Neural cell (in vitro differentiated cells): ENCODE results near the gene CCDC63. TPM values are rescaled to one million over a fixed set of nuclear protein-coding genes. Genes with fewer than 3 reads are reported as not detected.
A peak's percentile ranks its signal among the peaks of the same experiment; 100 is the strongest.

Experiments
- H2AFZ ChIP-seq: fragments of 200-600, 300-800 bp; sonication (generic), shearing (Covaris generic); 2 replicates; pipeline ENCODE4 v1.6.0; 2014; ENCODE audit warnings: low read depth, mild to moderate bottlenecking, antibody characterized with exemption, low read length, moderate library complexity
- H3F3A ChIP-seq: fragments of 200-600 bp; shearing (Covaris generic); 2 replicates; pipeline ENCODE4 v1.6.1; 2016; ENCODE audit warnings: mild to moderate bottlenecking, moderate library complexity, mixed read lengths, antibody characterized with exemption, low read length; ENCODE audit not compliant: insufficient read depth, poor library complexity, severe bottlenecking
- H3K27ac ChIP-seq: fragments of 200-600, 300-800 bp; sonication (generic), shearing (Covaris generic); 2 replicates; pipeline ENCODE4 v1.5.1; 2014; ENCODE audit warnings: mild to moderate bottlenecking, low read length, moderate library complexity
- H3K27me3 ChIP-seq: fragments of 300-800, 200-600 bp; sonication (generic), shearing (Covaris generic); 2 replicates; pipeline ENCODE4 v1.6.0; 2014; ENCODE audit warnings: mild to moderate bottlenecking, low read depth, low read length, moderate library complexity; ENCODE audit not compliant: insufficient read depth
- H3K36me3 ChIP-seq: fragments of 300-800, 200-600 bp; sonication (generic), shearing (Covaris generic); 2 replicates; pipeline ENCODE4 v1.5.1; 2014; ENCODE audit warnings: mild to moderate bottlenecking, antibody characterized with exemption, low read length, moderate library complexity; ENCODE audit not compliant: insufficient read depth
- H3K4me2 ChIP-seq: fragments of 300-800, 200-600 bp; sonication (generic), shearing (Covaris generic); 2 replicates; pipeline ENCODE4 v1.6.0; 2014; ENCODE audit warnings: mild to moderate bottlenecking, low read length
- H3K4me3 ChIP-seq: fragments of 300-800, 200-600 bp; sonication (generic), shearing (Covaris generic); 2 replicates; pipeline ENCODE4 v1.5.1; 2014; ENCODE audit warnings: mild to moderate bottlenecking, low read length, moderate library complexity
- H3K79me2 ChIP-seq: fragments of 200-600 bp; shearing (Covaris generic); replicated peaks from 2 replicates; pipeline ENCODE4 v1.6.0; 2014; ENCODE audit warnings: mild to moderate bottlenecking, low read length, moderate library complexity; ENCODE audit not compliant: insufficient read depth
- H3K9ac ChIP-seq: fragments of 300-800, 200-600 bp; sonication (generic), shearing (Covaris generic); 2 replicates; pipeline ENCODE4 v1.6.1; 2016; ENCODE audit warnings: mild to moderate bottlenecking, low read length, mixed read lengths
- H3K9me2 ChIP-seq: fragments of 200-600 bp; shearing (Covaris generic); 2 replicates; pipeline ENCODE4 v1.6.1; 2016; ENCODE audit warnings: mild to moderate bottlenecking, low read length, mixed read lengths; ENCODE audit not compliant: insufficient read depth
- H3K9me3 ChIP-seq: fragments of 200-600, 300-800 bp; sonication (generic), shearing (Covaris generic); 2 replicates; pipeline ENCODE4 v1.6.1; 2016; ENCODE audit warnings: mild to moderate bottlenecking, mixed run types, low read length, moderate library complexity, mixed read lengths
- H4K20me1 ChIP-seq: fragments of 200-600 bp; shearing (Covaris generic); 2 replicates; pipeline ENCODE4 v1.6.1; 2016; ENCODE audit warnings: mild to moderate bottlenecking, mixed run types; ENCODE audit not compliant: insufficient read depth
- EP300 ChIP-seq: fragments of 450-650 bp; conservative IDR thresholded peaks from 2 replicates; pipeline ENCODE4 v1.6.1; 2014; ENCODE audit warnings: antibody characterized with exemption, mild to moderate bottlenecking, moderate library complexity; ENCODE audit not compliant: poor library complexity, severe bottlenecking
- EZH2 ChIP-seq: fragments of 200-600, 300-800 bp; shearing (Covaris generic), sonication (generic); IDR thresholded peaks from 2 replicates; pipeline ENCODE4 v1.6.1; 2014; ENCODE audit warnings: antibody characterized with exemption, low read length, borderline replicate concordance, mild to moderate bottlenecking; ENCODE audit not compliant: insufficient read depth, poor library complexity, severe bottlenecking
- MXI1 ChIP-seq: fragments of 450-650 bp; conservative IDR thresholded peaks from 2 replicates; pipeline ENCODE4 v1.6.1; 2014; ENCODE audit warnings: antibody characterized with exemption, mild to moderate bottlenecking; ENCODE audit not compliant: poor library complexity, severe bottlenecking
- POLR2AphosphoS5 ChIP-seq: IDR thresholded peaks from 2 replicates; pipeline ENCODE4 v1.6.1; 2012
- RAD21 ChIP-seq: fragments of 450-650 bp; conservative IDR thresholded peaks from 2 replicates; pipeline ENCODE4 v1.6.1; 2014; ENCODE audit warnings: antibody characterized with exemption, mild to moderate bottlenecking, moderate library complexity
- SMC3 ChIP-seq: fragments of 450-650 bp; conservative IDR thresholded peaks from 2 replicates; pipeline ENCODE4 v1.6.1; 2014; ENCODE audit warnings: antibody characterized with exemption, mild to moderate bottlenecking, moderate library complexity; ENCODE audit not compliant: poor library complexity
- TAF1 ChIP-seq: IDR thresholded peaks from 2 replicates; pipeline ENCODE4 v1.6.1; 2012; ENCODE audit warnings: low read depth
- polyA plus RNA-seq: library from polyadenylated mRNA; depleted of rRNA; stranded (reverse); fragments of >200 nt; gene quantifications from 2 replicates; pipeline ENCODE4 v1.2.3, GENCODE V29; 2014
- TF ChIP-seq, protein P1 (sequence below): fragments of 450-650 bp; IDR thresholded peaks from 2 replicates; pipeline ENCODE4 v1.5.1; 2014; ENCODE audit warnings: antibody characterized with exemption, mild to moderate bottlenecking, moderate library complexity; ENCODE audit not compliant: poor library complexity, severe bottlenecking
- TF ChIP-seq, protein P2 (sequence below): IDR thresholded peaks from 2 replicates; pipeline ENCODE4 v1.6.1; 2012; ENCODE audit warnings: borderline replicate concordance

CCDC63 gene
- polyA plus RNA-seq, 1 donor from 2014 or later, result not detected

DNA sequence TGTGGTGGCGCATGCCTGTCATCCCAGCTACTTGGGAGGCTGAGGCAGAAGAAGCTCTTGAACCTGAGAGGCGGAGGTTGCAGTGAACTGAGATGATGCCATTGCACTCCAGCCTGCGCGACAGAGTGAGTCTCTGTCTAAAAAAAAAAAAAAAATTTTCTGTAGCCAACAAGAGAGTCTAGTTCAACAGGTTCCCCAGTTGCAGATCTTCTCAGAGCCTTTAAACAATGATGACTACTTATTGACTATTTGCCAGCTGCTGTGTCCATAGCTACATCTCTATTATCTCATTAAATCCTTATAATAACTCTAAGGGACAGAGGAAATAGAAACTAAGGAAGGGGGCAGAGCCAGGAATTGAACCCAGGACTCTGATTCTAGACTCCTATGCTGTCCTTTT is 88.8 kb downstream of the CCDC63 start:
- TF ChIP-seq RAD21 (no peak), POLR2AphosphoS5 (no peak), TAF1 (no peak), MXI1 (no peak), EP300 (no peak), EZH2 (no peak), SMC3 (no peak)
- TF ChIP-seq, protein P1, sequence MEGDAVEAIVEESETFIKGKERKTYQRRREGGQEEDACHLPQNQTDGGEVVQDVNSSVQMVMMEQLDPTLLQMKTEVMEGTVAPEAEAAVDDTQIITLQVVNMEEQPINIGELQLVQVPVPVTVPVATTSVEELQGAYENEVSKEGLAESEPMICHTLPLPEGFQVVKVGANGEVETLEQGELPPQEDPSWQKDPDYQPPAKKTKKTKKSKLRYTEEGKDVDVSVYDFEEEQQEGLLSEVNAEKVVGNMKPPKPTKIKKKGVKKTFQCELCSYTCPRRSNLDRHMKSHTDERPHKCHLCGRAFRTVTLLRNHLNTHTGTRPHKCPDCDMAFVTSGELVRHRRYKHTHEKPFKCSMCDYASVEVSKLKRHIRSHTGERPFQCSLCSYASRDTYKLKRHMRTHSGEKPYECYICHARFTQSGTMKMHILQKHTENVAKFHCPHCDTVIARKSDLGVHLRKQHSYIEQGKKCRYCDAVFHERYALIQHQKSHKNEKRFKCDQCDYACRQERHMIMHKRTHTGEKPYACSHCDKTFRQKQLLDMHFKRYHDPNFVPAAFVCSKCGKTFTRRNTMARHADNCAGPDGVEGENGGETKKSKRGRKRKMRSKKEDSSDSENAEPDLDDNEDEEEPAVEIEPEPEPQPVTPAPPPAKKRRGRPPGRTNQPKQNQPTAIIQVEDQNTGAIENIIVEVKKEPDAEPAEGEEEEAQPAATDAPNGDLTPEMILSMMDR, result no peak
- TF ChIP-seq, protein P2, sequence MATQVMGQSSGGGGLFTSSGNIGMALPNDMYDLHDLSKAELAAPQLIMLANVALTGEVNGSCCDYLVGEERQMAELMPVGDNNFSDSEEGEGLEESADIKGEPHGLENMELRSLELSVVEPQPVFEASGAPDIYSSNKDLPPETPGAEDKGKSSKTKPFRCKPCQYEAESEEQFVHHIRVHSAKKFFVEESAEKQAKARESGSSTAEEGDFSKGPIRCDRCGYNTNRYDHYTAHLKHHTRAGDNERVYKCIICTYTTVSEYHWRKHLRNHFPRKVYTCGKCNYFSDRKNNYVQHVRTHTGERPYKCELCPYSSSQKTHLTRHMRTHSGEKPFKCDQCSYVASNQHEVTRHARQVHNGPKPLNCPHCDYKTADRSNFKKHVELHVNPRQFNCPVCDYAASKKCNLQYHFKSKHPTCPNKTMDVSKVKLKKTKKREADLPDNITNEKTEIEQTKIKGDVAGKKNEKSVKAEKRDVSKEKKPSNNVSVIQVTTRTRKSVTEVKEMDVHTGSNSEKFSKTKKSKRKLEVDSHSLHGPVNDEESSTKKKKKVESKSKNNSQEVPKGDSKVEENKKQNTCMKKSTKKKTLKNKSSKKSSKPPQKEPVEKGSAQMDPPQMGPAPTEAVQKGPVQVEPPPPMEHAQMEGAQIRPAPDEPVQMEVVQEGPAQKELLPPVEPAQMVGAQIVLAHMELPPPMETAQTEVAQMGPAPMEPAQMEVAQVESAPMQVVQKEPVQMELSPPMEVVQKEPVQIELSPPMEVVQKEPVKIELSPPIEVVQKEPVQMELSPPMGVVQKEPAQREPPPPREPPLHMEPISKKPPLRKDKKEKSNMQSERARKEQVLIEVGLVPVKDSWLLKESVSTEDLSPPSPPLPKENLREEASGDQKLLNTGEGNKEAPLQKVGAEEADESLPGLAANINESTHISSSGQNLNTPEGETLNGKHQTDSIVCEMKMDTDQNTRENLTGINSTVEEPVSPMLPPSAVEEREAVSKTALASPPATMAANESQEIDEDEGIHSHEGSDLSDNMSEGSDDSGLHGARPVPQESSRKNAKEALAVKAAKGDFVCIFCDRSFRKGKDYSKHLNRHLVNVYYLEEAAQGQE, result no peak
- H3K4me2 ChIP-seq, result no peak overlapping the region
- H3K9me2 ChIP-seq, result no peaks in the 10 kb centered on the region
- H3K79me2 ChIP-seq, result no peaks in the 10 kb centered on the region
- H3K4me3 ChIP-seq, result no peak overlapping the region
- no peaks in the 10 kb centered on the region for H3K9me3 ChIP-seq
- H3K36me3 ChIP-seq, result no peaks in the 10 kb centered on the region
- no peaks in the 10 kb centered on the region for H3F3A ChIP-seq
- H3K27ac ChIP-seq, result no peak overlapping the region
- no peak overlapping the region for H2AFZ ChIP-seq
- peaks cover 4% of the 10 kb centered on the region for H3K27me3 ChIP-seq
- no peak overlapping the region for H3K9ac ChIP-seq
- H4K20me1 ChIP-seq, result no peaks in the 10 kb centered on the region

DNA sequence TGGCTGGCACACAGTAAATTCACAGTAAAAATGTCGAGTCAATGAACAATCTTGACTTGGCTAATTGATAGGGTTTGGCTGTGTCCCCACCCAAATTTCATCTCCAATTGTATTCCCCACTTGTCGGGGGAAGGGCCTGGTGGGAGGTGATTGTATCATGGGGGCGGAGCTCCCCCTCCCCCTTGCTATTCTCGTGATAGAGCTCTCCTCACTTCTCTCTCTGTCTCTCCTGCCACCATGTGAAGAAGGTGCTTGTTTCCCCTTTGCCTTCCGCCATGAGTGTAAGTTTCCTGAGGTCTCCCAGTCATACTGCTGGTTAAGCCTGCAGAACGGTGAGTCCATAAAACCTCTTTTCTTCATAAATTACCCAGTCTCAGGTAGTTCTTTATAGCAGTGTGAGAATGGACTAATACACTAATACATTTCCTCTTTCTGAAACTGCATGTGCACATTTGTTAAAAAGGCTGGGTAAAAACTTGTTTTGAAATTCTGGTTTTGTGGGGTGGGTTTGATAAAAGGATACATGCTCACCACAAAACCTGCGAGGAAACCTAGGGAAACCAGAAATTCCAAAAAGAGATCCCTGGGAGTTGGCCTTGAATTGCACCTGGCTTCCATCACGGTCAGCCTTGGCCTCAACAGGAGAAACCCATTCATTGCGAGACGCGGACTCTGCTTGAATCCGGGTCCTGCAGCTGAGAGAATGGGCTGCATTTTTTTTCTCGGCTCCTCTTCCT is 89.7 kb downstream of the CCDC63 start:
- H3K27me3 ChIP-seq, result peaks cover 4% of the 10 kb centered on the region
- no peaks in the 10 kb centered on the region for H3K9me3 ChIP-seq
- TF ChIP-seq, protein P2, result no peak
- no peak for TF ChIP-seq POLR2AphosphoS5
- no peak for TF ChIP-seq TAF1
- no peak for TF ChIP-seq SMC3
- no peaks in the 10 kb centered on the region for H3K36me3 ChIP-seq
- H3K4me3 ChIP-seq, result peak overlapping the region; percentile 8
- no peaks in the 10 kb centered on the region for H3F3A ChIP-seq
- no peaks in the 10 kb centered on the region for H3K9me2 ChIP-seq
- H3K9ac ChIP-seq, result no peak overlapping the region
- no peak overlapping the region for H3K27ac ChIP-seq
- H3K79me2 ChIP-seq, result no peaks in the 10 kb centered on the region
- H4K20me1 ChIP-seq, result no peaks in the 10 kb centered on the region
- H2AFZ ChIP-seq, result no peak overlapping the region
- H3K4me2 ChIP-seq, result no peak overlapping the region
